LNCaP clone FGC (cell line): ENCODE measurements around the gene TNNI3K.

Experiments used
- DNase-seq: peaks from one replicate; pipeline ENCODE4 v3.0.0-alpha.2; 2011; ENCODE audit warnings: low read depth
- H3K4me3 ChIP-seq: 2 replicates; pipeline ENCODE4 v1.5.1; 2011; ENCODE audit warnings: mild to moderate bottlenecking, low read depth, low read length, control low read depth
- TF ChIP-seq, protein P1 (sequence below): IDR thresholded peaks from 2 replicates; pipeline ENCODE4 v1.5.1; 2012; ENCODE audit warnings: mild to moderate bottlenecking; ENCODE audit not compliant: control insufficient read depth, insufficient read depth; ENCODE audit errors: extremely low read depth

The TNNI3K gene

DNA sequence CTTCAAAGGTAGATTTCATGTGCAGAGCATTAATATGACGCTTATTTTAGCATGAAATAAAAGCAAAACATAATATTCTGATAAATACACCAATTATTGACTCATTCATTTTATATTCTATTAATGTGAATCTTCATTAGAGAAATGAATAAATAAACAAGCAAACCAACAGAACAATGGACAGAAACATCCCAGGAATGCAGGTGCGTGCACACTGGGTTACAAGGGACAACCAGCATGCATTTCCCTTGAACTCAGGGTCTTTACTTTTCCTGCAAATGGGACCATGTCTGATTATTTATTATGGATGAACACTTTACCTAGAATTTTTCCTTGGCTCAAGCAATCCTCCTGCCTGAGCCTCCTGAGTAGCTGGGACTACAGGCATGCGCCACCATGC is 263.7 kb downstream of the TNNI3K start:
- TF ChIP-seq, protein P1, sequence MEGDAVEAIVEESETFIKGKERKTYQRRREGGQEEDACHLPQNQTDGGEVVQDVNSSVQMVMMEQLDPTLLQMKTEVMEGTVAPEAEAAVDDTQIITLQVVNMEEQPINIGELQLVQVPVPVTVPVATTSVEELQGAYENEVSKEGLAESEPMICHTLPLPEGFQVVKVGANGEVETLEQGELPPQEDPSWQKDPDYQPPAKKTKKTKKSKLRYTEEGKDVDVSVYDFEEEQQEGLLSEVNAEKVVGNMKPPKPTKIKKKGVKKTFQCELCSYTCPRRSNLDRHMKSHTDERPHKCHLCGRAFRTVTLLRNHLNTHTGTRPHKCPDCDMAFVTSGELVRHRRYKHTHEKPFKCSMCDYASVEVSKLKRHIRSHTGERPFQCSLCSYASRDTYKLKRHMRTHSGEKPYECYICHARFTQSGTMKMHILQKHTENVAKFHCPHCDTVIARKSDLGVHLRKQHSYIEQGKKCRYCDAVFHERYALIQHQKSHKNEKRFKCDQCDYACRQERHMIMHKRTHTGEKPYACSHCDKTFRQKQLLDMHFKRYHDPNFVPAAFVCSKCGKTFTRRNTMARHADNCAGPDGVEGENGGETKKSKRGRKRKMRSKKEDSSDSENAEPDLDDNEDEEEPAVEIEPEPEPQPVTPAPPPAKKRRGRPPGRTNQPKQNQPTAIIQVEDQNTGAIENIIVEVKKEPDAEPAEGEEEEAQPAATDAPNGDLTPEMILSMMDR = no peak
- H3K4me3 ChIP-seq = no peak overlapping the region
- DNase-seq = no peak

DNA sequence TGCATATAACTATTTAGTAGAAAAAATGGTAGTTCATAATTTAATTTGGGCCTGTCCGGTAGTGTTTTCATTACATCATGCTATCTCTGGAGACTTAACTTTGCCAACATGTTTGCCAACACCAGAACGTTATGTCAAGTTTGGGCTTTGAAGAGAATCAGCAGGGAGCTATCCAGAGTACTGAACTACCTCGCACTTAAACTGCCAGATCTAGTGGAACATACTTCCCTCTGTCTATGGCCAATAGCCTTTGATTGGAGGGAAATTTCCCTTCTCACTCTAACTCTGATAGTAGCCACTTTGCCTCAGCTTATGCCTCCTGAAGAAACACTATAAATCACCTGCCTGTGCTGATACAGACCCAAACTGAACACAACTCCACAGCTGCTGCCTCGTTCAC is 267.2 kb downstream of the TNNI3K start:
- DNase-seq = peak; percentile 26
- H3K4me3 ChIP-seq = no peak overlapping the region
- TF ChIP-seq, protein P1 = no peak

DNA sequence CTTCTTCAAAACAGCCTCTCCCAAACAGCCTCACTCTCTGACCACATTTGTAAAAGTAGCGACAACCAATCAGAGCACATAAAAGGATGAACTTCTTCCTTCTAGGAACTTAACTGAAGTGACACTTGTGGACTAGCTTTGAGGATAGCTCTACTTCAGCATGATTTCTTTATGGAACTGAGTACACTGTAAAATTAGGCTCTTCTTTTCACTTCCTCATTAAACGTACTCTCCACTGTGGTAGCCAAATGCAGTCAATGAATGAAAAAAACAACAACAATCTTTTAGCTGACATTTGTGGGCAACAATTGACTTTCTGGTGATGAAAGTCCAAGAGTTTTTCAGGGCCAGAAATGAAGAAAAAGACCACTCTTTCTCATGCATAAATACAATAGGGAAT is 267.7 kb downstream of the TNNI3K start:
- DNase-seq = no peak
- TF ChIP-seq, protein P1 = no peak
- H3K4me3 ChIP-seq = no peak overlapping the region

DNA sequence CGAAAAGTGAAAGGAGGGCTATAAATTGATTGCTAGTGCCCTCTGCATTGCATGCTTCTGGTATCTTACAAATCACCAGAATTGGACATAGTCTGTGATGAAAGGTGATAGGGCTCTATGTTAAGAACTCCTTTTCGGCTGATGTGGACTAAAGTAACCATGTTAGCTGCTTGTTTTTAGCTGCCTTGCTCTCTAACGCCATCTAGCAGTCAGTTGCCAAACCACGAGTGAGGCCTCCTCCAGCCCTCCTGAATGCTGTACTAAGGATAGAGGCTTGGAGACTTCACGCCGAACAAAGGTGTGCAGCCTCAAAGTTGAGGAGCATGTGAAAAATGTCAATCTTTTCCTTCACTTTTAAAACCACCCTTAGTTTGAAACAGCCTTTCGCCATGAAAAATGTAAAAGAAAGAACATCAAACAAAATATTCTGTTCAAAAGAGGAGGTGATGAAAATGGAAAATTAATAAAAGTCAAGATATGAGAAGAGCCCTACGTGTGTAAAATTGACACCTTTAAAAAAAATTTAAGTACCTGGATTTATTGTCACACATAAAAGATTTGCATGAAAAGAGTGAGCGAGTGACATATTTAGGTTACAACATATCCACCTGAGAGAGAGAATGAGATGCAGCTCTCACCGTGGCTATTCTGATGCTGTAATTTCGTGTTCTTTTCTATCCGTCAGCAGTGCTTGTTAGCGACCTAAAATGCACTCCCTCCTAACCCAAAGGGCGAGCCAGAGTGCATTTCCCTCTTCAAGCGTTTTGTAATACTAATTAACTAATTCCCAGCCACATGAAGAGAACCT is 269.1 kb downstream of the TNNI3K start:
- H3K4me3 ChIP-seq = no peak overlapping the region
- TF ChIP-seq, protein P1 = peak; percentile 95
- DNase-seq = peak; percentile 13

DNA sequence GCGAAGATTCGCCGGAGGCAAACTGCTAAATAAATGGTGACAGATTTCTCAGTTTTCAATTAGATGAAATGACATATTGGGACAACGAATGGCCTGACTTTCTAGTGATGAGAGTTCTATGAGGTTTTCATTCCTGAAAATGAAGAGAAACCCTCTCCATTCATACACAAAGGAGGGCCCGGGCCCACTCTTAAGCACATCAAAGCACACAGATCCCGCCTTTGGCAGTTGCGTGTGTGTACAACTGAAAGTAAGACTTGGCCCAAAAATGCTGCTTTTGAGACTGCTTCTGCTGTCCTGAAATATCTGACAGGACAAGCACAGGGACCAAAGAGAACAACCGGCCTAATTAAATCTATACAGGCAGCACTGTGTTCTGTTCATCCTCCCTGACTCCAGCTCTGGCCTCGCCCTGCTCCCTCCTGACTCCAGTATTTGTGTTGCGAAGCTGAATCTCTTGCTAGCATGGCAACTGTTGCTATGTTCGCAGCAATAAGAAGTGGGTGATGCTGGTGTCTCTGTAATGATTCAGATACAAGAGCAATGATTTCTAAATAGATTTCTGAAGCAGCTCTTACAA is 269.8 kb downstream of the TNNI3K start:
- DNase-seq = no peak
- TF ChIP-seq, protein P1 = no peak
- no peak overlapping the region for H3K4me3 ChIP-seq

DNA sequence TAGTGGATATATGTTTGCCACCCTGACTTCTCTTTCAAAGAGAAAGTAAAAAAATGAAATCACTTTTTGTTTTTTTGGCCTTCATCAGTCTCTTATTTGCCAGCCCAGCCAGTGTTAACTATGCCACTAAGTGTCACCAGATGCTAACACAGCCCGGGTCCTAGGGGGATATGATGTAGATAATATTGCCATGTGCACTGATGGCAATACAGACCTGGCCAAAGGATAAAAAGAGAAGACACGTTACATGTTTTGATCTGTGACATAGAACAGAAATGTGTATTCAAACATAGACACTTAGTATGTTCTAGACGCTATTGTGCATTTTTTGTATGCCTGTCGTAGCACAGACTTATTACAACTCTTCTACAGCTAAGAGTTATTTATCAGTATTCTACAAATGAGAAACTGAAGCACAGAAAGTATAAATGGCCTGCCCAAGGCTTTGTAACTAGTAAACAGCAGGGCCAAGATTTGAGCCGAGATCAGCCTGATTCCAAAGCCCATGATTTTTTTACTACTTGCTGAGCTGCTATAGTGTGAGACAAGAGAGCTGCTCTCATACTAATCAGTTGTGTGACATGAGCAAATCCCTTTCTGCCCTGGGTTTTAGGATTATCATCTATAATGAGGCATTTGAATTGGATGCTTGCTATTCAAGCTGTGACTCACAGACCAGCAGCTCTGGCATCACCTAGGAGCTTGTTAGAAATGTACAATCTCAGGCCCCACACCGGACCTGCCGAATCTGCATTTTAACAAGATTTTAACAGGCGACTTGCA is 270.9 kb downstream of the TNNI3K start:
- H3K4me3 ChIP-seq = no peak overlapping the region
- DNase-seq = no peak
- TF ChIP-seq, protein P1 = no peak
